Activated CD4-positive, CD25-positive, alpha-beta regulatory T cell (primary cell): Measurements from ENCODE around the gene MFSD11.
A peak's percentile ranks its signal among the peaks of the same experiment; 100 is the strongest.
"Not testable (repeated sequence)": the region's sequence is repeated elsewhere in the genome, so short reads cannot be mapped to it uniquely, and the experiment has no call there.

ENCODE experiments used
- DNase-seq, 4 experiments: peaks; one replicate each; lab custom pipeline; 2025; lab: John Stamatoyannopoulos, UW

The MFSD11 gene

DNA sequence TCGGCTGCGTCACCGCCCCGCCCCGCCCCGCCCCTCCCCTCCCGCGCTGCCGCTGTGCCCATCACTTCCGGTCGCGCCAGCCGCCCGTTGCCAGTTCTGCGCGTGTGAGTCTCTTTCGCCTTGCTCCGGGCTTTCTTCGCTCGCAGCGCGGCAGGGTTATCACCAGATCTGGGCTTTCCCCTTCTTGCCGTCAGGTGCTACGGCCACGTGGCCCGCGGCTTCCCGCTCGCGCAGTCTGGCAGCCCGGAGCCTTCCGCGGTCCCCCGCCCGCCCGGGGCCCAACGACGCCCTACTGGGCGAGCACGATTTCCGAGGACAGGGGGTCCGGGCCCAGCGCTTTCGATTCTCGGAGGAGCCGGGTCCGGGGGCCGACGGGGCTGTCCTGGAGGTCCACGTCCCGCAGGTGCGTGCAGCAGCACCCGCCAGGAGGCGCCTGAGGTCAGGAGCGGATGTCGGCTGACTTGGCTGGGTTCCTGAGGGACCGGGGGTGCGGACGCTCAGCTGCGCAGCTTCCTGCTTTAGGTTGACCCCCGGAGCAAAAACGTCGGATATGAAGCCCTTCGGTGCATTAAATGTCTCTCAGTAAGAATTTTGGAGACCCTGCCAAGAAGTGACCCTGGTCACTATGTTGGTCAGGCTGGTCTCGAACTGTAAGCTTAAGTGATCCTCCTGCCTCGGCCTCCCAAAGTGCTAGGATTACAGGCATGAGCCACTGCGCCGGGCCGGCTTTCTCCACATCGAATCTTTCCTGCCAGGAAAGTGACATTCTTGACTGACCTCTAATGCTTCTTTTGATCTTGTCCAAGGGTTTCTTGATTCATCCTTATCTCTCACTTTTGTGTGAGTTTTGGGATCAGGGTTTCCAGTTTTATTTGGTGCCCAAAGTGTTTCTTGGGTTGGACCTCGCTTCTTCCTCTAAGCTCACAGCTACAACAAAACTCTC lies 10.9 kb upstream of the MFSD11 start, which contains the start of gene METTL23:
METTL23 (plus strand) TSS at position 64 of the 943 bp plus-strand sequence. CDS start 2,872 bp downstream, outside the sequence.
- DNase-seq: peak; percentile 70 to 86 (median 72)

DNA sequence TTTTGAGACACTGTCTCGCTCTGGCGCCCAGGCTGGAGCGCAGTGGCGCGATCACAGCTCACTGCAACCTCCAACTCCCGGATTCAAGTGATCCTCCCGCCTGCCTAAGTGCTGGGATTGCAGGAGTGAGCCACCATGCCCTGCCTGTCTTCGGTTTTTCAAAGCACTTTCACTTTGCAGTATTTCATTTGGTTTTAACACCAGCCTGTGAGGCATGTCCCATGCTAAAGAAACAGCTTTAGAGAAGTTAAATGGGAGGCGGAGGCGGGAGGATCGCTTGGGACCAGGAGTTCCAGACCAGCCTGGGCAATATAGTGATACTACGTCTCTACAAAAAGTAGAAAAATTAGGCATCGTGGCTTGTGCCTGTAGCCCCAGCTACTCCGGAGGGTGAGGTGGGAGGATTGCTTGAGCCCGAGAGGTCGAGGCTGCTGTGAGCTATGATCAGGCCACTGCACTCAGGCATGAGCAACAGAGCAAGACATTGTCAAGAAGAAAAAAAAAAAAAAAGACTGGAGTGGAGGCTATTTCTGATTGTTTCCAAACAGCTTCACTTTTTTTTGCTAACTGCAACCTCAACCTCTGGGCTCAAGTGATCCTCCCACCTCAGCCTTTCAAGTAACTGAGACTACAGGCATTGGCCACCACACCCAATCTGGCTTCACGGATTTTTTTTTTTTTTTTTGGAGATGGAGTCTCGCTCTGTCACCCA lies 10.0 kb upstream of the MFSD11 start:
- DNase-seq: no peak

DNA sequence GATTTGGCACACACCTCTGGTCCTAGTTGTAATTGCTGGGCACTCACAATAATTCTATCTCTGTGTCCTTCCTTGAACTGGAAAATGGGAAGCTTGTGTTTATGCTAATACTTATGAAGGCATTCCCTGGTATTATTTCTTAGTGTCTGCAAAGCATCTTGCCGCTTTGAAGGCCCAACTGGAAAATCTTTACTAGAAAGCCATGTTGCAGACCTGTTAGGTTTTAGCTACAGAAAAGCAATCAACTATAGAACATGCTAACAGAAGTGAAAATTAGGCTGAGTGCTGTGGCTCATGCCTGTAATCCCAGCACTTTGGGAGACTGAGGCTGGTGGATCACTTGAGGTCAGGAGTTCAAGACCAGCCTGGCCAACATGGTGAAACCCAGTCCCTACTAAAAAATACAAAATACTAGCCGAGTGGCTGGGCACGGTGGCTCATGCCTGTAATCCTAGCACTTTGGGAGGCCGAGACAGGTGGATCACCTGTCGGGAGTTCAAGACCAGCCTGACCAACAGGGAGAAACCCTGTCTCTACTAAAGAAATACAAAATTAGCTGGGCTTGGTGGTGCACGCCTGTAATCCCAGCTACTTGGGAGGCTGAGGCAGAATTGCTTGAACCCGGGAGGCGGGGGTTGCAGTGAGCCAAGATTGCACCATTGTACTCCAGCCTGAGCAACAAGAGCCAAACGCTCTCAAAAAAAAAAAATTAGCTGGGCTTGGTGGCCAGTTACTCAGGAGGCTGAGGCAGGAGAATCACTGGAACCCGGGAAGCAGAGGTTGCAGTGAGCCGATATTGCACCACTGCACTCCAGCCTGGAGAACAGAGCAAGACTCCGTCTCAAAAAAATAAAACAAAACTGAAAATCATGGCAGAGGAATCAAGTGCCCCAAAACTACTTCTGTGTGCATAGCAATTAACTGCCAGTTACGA lies 5.9 kb upstream of the MFSD11 start:
- DNase-seq: not testable (repeated sequence)

DNA sequence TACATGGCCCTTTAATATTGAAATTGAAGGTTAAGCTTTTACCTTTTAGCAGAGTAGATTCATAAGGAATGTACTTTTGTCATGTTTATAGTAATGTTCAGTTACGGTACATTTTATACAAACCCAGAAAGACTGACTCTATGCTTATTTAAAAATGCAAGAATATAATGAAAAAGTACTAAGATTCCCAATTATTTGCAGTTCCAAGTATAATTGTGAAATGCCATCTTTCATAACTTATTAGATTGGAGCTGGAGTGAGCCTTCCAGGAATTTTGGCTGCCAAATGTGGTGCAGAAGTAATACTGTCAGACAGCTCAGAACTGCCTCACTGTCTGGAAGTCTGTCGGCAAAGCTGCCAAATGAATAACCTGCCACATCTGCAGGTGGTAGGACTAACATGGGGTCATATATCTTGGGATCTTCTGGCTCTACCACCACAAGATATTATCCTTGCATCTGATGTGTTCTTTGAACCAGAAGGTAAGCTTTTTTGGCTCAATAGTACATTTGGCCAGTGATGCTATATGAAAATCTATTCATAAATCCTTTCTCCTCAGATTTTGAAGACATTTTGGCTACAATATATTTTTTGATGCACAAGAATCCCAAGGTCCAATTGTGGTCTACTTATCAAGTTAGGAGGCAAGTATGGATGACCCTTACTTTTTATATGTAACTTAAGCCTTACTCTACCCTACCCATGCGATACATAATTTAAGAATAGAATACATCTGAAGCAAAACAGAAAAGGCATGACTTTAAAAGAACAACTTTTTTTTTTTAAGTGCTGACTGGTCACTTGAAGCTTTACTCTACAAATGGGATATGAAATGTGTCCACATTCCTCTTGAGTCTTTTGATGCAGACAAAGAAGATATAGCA lies 4.9 kb upstream of the MFSD11 start:
- no peak for DNase-seq

DNA sequence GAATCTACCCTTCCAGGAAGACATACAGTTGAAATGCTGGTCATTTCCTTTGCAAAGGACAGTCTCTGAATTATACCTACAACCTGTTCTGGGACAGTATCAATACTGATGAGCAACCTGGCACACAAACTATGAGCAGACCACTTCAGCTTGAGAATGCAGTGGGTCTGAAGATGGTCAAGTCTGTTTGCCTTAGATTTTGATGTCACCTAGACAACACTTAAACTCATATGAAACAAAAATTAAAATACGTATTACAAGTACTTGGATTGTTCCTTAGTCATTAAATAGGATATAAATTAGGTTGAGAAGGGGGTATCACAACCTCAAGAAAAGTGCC lies 4.3 kb upstream of the MFSD11 start:
- no peak for DNase-seq

DNA sequence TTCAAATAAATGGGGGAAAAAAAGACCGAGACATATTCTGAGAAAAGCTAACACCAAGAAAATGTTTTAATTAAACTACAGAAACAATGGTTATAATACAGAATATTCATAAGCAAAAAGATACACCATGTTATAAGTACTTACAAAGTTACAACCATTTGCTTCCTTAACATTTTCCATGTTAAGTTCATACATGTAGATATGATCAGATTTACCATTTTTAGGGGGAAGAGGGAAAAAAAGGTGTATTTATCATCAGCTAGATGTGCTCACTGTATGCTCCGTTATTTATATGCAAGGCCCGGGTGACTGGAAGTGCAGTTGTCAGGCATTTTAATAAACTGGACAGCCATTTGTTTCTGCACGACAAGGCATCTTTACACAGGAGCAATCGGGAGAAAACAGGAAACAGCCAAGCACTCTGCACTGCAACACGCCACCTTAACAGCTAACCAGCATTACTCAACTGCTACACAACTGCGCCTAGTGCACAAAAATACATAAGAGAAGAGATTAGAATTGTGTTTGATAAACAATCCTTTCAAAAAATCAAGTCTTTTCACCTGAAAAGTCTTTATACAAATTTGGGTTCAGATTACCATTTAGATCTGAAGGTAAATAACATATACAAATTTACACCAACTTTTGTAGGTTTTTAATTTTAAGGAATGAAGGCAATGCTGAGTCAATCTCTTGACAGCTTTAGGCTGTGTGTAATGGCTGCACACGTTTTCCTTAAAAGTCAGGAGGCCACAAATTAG lies 3.7 kb upstream of the MFSD11 start:
- no peak for DNase-seq

DNA sequence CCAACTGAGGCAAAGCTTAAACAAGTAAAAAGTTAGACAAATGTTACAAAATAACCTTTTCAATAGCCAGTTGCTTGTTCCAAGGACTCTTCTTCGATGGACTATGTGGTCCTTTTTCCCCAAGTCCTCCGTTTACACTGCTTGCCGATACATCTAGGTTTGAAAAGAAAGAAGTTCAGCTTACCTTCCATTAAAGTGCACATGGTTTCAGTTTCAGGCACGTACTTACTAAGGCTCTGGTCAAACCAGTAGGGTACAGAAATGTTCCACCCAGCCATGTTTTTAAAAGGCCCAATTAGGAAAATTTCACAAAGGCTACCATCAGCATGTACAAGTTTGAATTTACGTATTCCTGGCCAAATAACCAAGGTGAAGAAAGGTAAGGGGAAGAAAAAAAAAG lies 2.9 kb upstream of the MFSD11 start:
- no peak for DNase-seq

DNA sequence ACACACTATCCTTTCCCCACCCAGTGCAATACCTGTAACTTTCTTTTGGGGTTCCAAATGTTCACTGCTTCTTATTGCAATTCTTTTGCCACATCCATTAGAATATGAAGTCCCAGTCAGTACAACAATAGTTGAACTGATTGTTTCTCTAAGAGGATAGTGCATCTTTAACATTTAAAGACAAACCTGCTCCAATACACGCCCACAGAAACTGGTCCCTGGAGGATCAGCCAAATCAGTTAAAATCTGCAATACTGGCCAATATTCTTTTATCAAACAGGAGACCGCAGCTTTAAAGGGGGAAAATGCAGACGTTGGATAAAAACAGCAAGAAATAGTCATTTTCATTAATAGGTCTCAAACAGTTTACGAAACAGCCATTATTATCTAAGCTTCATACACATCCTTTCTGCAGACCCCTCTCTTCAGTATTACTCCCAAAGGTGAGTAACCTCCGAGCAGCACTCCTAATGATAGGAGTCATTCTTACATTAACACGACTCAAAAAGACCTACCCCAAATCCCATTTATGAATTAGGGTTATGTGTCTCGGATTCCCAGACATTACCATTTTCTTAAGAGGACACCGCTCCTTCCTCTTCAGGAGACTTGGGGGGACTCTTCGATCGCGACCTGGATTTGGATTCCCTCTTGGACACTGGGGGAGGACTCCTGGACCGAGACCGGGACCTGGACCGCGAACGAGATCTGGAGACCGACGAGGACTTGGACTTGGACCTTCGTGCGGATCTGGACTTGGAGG lies 2.2 kb upstream of the MFSD11 start:
- no peak for DNase-seq

DNA sequence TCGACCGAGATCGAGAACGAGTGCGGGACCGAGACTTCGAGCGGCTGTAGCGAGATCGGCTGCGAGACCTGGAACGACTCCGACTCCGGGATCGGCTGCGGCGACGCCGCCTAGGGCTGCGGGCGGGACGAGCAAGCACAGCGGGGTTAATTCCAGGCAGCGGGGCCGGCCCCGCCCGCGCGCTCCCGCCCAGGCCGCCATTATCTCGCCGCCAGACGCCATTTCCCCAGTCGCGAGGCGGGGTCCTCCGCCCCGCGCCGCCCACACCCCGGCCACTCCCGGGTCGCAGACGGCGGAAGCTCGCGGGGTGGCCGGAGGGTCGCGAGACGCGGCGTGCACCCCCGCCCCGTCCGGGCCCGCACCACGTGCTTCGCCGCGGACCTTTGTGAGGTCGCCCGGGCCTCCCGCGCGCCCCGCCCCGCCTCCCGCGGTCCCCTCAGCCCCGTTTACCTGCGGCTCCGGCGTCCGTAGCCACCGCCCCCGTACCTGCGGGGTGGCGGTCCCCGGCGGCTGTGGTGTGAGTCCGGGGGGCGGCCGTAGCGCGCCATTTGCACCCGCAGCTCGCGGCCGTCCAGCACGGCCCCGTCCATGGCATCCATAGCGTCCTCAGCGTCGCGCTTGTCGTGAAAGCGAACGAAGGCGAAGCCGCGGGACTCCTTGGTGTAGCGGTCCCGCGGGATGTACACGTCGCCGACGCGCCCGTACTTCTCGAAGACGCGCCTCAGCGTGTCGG lies 1.4 kb upstream of the MFSD11 start:
- DNase-seq: peak in 2 of 4 experiments; percentile 37 to 54

DNA sequence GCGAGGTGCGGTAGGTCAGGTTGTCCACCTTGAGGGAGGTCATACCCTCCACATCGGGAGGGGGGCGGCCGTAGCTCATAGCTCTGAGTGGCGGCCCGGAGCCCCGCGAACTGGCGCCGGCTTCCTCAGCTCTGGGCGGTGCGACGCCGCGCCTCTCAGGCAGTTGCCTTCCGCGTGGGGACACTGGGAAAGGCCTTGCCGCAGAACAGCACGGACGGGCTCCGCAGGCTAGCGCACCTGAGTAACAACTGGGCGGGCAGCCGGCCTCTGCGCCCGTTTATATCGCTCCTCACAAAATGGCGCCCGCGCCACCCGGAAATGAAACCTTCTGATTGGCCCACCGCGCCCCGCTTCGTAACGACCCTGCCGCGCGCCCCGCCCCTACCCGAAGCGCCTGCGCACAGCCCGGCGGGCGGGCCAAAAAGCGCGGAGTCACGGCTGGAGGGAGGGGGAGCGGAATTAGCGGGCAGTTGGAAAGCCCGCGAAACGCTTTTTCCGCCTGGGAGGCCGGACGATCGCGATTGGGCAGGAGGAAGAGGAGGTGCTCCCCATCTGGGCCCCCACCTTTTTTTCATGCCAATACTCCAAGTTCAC lies 740 bp upstream of the MFSD11 start, which contains the start of gene SRSF2:
SRSF2 (minus strand) TSS at position 250 of the 594 bp plus-strand sequence; CDS start at position 79, 171 bp downstream.
- DNase-seq: peak; percentile 97 to 99 (median 97)

DNA sequence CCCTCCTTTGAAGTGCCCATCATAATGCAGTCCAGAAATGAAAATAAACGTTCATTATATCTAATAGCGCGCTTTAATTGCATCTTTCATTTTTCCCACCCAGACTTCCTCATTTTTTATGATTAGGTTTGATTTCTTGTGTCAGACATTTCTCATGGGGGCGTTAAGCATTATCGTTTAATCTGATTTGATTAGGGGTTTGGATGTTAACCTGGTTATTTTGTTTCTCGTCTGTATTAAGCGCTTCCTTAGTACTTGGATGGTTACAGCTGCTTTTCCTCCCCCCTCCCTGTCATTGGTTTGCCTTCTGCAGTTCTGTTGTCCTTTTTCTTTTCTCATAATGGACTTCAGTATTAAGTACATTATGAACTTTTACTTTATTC lies 540 bp downstream of the MFSD11 start:
- no peak for DNase-seq

DNA sequence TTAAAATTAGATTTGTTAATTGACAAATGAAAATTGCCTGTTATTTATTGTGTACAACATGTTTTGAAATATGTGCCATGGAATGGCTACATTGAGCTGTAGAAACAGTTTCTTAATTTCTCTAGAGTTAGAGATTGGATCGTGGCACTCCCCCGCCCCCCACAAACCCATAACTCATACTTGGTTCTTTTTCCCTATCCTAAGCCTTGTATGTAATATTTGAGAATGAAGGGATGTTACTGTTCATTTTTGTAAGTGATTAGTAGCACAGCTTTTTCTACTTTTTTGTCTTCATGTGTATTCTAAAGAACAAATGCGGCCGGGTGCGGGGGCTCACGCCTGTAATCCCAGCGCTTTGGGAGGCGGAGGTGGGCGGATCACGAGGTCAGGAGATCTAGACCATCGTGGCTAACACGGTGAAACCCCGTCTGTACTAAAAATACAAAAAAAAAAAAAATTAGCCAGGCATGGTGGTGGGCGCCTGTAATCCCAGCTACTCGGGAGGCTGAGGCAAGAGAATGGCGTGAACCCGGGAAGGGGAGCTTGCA lies 1.7 kb downstream of the MFSD11 start:
- not testable (repeated sequence) for DNase-seq

DNA sequence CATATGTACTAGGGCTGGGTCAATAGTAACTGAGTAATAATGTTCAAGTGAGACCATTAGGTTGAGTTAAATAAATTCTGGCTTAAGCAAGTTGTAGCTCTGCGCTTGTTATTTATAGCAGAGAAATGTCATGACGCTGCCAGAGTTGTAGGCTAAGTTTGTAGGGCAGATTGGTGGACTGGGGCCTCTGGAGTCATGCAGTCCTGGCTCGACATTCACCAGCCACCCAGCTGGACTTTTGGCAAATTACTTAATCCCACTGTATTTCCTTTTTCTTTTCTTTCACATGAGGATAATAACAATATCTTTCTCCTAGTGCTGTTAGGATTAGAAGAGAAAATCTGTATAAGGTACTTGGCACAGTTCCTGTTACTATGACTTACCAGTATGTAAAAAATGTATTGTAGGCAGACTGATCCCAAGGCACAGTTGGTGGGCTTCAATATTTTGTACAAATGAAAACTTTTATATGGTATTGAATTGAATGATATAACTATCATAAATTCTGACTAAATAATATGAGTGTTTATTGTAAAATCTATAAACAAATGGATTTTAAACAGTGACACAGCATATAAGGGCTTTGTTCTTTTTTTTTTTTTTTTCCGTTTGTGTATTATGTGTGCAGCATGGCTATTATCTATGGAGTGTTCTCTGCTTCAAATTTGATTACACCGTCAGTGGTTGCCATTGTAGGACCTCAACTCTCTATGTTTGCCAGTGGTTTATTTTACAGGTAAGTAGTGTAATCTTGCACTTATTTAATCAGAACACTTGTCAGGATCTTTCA lies 2.6 kb downstream of the MFSD11 start:
- no peak for DNase-seq

DNA sequence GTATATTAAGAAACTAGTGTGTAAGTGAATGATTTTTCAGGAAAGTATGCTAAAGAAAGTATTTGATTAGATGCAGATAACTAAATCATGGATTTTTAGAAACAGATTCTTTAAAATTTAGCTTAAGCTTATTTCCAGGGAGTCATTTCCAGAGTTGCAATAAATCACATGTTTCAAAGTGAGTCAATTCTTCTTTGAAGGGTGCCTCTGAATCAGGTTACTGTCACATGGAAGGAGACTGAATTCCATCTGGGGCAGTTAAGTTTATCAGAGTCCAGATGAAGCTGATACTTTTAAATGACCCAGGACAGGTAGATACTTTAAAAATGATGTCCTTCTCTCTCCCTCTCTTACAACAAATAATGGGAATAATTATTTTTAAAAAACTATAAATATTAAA lies 5.0 kb downstream of the MFSD11 start:
- no peak for DNase-seq

DNA sequence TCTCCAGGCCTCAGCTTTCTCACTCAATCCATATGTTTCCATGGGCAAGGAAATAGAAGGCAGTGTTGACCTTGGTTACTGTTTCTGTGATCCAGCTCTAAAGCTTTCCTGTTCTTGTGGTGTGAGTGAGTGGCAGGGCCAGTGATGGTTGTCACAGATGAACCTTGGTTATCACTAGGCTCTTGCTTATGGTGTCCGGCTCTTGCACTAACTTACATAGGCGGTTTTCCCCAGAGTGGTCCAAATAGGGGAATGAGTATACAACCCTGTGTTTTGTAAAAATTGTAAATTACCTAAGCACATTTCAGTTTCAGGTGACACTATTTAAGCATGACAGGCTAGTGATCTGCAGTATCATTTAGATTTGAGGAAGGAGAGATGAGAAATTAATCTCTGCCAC lies 6.8 kb downstream of the MFSD11 start:
- DNase-seq: no peak

DNA sequence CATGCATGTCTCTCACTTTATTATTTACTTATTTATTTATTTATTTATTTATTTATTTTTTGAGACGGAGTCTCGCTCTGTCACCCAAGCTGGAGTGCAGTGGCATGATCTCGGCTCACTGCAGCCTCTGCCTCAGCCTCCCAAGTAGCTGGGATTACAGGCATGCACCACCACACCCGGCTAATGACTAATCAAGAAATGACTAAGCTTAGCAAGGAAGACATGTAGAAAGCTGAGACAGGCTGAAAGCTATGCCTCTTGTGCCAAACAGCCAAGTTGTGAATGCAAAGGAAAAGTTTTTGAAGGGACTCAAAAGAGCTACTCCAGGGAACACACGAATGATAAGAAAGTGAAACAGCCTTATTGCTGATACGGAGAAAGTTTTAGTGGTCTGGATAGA lies 7.9 kb downstream of the MFSD11 start:
- DNase-seq: not testable (repeated sequence)

DNA sequence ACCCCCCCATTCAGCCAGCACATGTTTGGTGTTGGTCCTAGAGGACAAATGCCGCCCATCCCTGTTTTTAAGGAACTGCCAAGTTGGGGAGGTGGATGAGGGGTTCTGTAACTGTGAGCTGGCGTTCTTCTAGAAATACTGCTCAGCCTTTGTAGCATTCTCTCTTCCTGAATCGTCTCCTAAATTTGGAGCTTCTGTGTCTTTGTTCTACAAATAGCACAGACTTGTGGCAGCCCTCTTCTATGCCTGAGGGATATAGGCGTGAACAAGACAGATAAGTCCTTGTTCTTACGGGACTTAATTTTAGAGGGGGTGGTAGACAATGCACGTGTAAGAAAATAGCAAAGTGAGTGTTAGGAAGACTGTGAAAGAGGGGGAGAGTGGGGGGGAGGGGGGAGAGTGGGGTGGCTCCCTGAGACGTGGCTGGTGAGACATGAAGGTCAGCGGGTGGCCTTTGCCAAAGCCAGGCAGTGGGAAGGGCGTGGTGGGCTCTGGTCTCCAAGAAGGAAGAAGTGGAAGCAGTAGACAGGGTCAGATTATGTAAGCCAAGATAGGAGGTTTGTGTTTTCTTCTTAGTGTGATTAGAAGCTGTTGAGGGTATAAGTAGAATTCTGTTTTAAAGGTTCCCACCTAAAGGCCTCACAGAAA lies 9.9 kb downstream of the MFSD11 start:
- no peak for DNase-seq
